ENCODE measurements around the gene IRF4.

IRF4 gene

DNA sequence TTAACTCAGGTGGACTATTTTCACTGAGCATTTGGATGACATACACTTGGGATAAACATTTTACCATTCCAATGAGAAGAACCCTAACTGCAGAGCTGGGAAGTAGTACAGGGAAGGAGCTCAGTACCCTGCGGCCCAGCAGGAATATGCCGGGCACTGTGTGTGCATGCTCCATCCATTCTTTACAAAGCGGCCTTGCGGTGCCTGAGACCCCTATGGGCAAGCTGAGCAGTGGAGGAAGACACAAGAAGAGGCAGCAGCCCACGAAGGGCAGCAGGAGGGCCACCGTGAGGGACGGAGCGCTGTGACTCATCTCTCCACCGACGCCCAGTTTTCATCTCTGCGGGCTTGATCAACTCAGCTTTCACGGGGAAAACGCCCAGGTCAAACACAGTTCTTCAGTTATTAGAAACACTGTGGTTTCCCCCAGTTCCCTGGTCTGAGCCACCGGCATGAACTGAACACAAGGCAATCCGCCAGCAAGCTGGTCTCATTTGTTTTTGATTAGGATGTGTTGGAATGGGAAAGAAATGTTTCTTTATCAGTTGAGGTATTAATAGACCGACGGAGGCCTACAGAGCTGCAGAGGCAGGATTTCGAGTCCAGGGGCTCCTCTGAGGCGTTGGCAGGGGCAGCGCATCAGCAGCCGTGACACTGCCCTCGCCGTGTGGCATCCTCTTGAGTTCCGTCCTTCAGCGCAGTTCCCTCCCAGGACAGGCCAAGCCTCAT is 44.9 kb downstream of the IRF4 start:
- Histone ChIP-seq H3K4me1 (ENCODE audit: low read length) (peaks cover 28% of the 10 kb centered on the region), H3K9me3 (ENCODE audit: insufficient read depth, low read length) (no peaks in the 10 kb centered on the region), H4K20me1 (ENCODE audit: insufficient read depth, low read length) (no peaks in the 10 kb centered on the region), H3K4me2 (ENCODE audit: low read length) (no peak overlapping the region), H2AFZ (ENCODE audit: low read depth, low read length) (no peak overlapping the region), H3K27ac (ENCODE audit: low read length) (no peak overlapping the region), H3K9ac (ENCODE audit: low read length) (no peak overlapping the region), H3K79me2 (ENCODE audit: low read length) (no peaks in the 10 kb centered on the region), H3K36me3 (replicated peaks; ENCODE audit: low read depth, low read length) (no peaks in the 10 kb centered on the region), H3K4me3 (ENCODE audit: low read length) (no peak overlapping the region), H3K27me3 (ENCODE audit: low read depth, low read length) (no peaks in the 10 kb centered on the region)
- TF ChIP-seq EZH2phosphoT487 (IDR thresholded peaks at IDR 0.05; ENCODE audit: low read depth): no peak
- TF ChIP-seq, protein P1, sequence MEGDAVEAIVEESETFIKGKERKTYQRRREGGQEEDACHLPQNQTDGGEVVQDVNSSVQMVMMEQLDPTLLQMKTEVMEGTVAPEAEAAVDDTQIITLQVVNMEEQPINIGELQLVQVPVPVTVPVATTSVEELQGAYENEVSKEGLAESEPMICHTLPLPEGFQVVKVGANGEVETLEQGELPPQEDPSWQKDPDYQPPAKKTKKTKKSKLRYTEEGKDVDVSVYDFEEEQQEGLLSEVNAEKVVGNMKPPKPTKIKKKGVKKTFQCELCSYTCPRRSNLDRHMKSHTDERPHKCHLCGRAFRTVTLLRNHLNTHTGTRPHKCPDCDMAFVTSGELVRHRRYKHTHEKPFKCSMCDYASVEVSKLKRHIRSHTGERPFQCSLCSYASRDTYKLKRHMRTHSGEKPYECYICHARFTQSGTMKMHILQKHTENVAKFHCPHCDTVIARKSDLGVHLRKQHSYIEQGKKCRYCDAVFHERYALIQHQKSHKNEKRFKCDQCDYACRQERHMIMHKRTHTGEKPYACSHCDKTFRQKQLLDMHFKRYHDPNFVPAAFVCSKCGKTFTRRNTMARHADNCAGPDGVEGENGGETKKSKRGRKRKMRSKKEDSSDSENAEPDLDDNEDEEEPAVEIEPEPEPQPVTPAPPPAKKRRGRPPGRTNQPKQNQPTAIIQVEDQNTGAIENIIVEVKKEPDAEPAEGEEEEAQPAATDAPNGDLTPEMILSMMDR (IDR thresholded peaks at IDR 0.05; ENCODE audit: low read depth, low read length): no peak

DNA sequence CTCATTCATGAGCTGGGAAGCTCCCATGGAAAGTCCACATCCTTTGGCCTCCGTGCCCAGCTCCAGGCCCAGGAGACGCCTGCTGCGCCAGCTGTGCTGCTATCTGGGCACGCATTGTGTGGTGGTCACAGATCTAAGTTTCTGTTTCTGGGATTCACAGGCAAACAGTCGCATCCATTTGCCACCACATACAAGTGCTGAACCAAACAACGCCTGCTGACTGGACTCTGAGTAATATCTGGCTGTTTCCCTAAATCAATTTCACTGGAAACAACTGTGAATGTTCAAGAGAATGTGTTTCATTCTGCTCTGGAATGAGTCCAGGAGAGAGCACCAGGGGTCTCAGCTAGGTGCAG is 45.5 kb downstream of the IRF4 start:
- Histone ChIP-seq H3K27me3 (ENCODE audit: low read depth, low read length) (no peaks in the 10 kb centered on the region), H3K79me2 (ENCODE audit: low read length) (no peaks in the 10 kb centered on the region), H3K9ac (ENCODE audit: low read length) (no peak overlapping the region), H4K20me1 (ENCODE audit: insufficient read depth, low read length) (no peaks in the 10 kb centered on the region), H3K9me3 (ENCODE audit: insufficient read depth, low read length) (no peaks in the 10 kb centered on the region), H3K4me2 (ENCODE audit: low read length) (no peak overlapping the region), H3K36me3 (replicated peaks; ENCODE audit: low read depth, low read length) (no peaks in the 10 kb centered on the region), H3K4me3 (ENCODE audit: low read length) (no peak overlapping the region), H3K27ac (ENCODE audit: low read length) (no peak overlapping the region), H3K4me1 (ENCODE audit: low read length) (peaks cover 23% of the 10 kb centered on the region), H2AFZ (ENCODE audit: low read depth, low read length) (no peak overlapping the region)
- TF ChIP-seq, protein P1 (IDR thresholded peaks at IDR 0.05; ENCODE audit: low read depth, low read length): no peak
- TF ChIP-seq EZH2phosphoT487 (IDR thresholded peaks at IDR 0.05; ENCODE audit: low read depth): no peak

DNA sequence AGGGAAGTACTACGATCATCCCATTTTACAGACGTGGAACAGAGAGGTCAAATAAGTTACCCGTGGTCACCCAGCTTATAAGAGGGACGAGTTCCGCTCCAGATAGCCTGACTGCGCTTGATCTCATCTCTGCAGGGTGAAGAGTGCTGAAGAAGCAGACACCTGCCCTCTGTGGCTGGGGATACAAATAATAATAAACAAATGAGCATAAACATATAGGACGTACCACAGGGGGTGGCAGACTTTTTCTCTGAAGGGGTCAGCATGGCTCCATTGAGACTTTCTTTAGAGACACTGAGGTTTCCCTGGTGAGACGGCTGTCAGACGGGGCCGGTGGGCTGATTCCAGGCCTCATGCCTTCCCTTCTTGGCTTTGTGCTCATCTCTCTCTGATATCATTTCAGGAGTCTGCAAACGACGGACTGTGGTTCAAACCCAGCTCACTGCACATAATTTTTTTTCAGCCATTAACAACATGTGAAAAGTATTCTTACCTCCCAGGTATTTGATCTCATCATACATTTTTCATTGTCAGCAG is 47.1 kb downstream of the IRF4 start:
- H3K79me2 ChIP-seq (ENCODE audit: low read length): no peaks in the 10 kb centered on the region
- no peaks in the 10 kb centered on the region for H3K9me3 ChIP-seq (ENCODE audit: insufficient read depth, low read length)
- H3K27ac ChIP-seq (ENCODE audit: low read length): no peak overlapping the region
- no peaks in the 10 kb centered on the region for H3K27me3 ChIP-seq (ENCODE audit: low read depth, low read length)
- no peak overlapping the region for H2AFZ ChIP-seq (ENCODE audit: low read depth, low read length)
- TF ChIP-seq, protein P1 (IDR thresholded peaks at IDR 0.05; ENCODE audit: low read depth, low read length): no peak
- no peak for TF ChIP-seq EZH2phosphoT487 (IDR thresholded peaks at IDR 0.05; ENCODE audit: low read depth)
- no peaks in the 10 kb centered on the region for H4K20me1 ChIP-seq (ENCODE audit: insufficient read depth, low read length)
- H3K4me1 ChIP-seq (ENCODE audit: low read length): peaks cover 18% of the 10 kb centered on the region
- no peak overlapping the region for H3K4me3 ChIP-seq (ENCODE audit: low read length)
- H3K36me3 ChIP-seq (replicated peaks; ENCODE audit: low read depth, low read length): no peaks in the 10 kb centered on the region
- no peak overlapping the region for H3K9ac ChIP-seq (ENCODE audit: low read length)
- H3K4me2 ChIP-seq (ENCODE audit: low read length): no peak overlapping the region

DNA sequence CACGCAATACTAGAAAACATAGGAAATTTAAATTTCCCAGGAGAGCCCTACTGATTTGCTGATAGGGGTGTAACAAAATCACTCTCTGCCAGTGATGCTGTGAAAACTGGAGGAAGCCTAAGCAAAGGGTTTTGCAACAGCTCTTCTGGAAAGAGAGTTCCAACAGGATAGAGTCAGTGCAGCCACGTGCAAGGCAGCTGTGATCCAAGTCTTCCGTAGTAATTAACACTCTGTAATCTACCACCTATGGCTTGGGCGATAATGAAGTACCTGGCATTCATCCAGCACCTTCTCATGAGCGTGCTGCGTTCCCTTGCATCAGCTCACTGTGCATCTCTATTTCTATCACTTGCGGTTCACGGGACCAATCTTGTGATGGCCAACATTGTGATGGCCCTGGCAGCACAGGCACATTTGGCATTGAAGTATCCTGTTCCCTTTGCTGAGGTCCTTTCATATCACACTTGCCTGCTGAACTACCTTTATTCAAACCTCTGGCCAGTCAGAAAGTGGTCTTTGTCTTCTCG is 48.2 kb downstream of the IRF4 start:
- H3K4me2 ChIP-seq (ENCODE audit: low read length): no peak overlapping the region
- peaks cover 9% of the 10 kb centered on the region for H3K4me1 ChIP-seq (ENCODE audit: low read length)
- no peak overlapping the region for H3K27ac ChIP-seq (ENCODE audit: low read length)
- no peak overlapping the region for H3K4me3 ChIP-seq (ENCODE audit: low read length)
- H2AFZ ChIP-seq (ENCODE audit: low read depth, low read length): no peak overlapping the region
- no peaks in the 10 kb centered on the region for H3K9me3 ChIP-seq (ENCODE audit: insufficient read depth, low read length)
- H3K27me3 ChIP-seq (ENCODE audit: low read depth, low read length): no peaks in the 10 kb centered on the region
- no peaks in the 10 kb centered on the region for H3K79me2 ChIP-seq (ENCODE audit: low read length)
- H3K36me3 ChIP-seq (replicated peaks; ENCODE audit: low read depth, low read length): no peaks in the 10 kb centered on the region
- H3K9ac ChIP-seq (ENCODE audit: low read length): no peak overlapping the region
- TF ChIP-seq, protein P1 (IDR thresholded peaks at IDR 0.05; ENCODE audit: low read depth, low read length): no peak
- no peaks in the 10 kb centered on the region for H4K20me1 ChIP-seq (ENCODE audit: insufficient read depth, low read length)

All from OCI-LY3 (cell line).